Measurements from ENCODE around the gene GNG12. TPM values are rescaled to one million over a fixed set of nuclear protein-coding genes. Genes with fewer than 3 reads are reported as not detected.

Gene GNG12
- total and polyA plus RNA-seq, 8 donors = 51.2 to 71.9 (median 57.1) TPM

DNA sequence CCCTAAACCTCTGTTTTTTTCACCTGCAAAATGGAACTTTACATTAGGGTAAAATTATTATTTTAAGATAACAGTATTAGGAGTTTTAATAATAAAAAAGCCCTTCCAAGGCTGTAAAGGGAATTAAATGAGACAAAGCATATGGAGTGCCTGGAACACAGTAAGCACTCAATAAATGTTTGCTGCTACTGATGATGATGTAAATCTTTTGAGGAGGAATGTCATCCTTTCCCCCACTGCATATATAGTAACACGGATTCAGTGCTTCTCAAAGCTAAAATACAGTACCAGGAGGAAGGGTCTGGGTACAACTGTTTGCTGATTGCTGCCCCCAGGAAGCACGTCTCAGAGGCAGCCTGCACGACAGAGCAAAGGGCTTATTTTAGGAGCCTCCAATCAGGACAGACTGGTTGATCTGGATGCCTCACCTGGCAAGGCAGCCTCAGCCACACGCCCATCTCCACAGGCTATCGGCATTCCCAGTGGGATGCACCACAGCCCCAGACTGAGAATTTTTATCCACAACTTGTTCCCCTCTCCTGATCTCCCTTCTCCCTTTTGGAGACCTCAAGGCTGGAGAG is 83.9 kb downstream of the GNG12 start:
- Histone ChIP-seq H3K36me3 (no peaks in the 10 kb centered on the region), H3K9me3 (no peaks in the 10 kb centered on the region), H3K4me1 (peaks cover 23 to 35% of the 10 kb centered on the region in 2 donors), H3K4me3 (no peak overlapping the region), H3K27me3 (no peaks in the 10 kb centered on the region), H3K27ac (peak overlapping the region; percentile 70 to 72)
- intact Hi-C loops (cut with DNase I) = no loop called here
- DNase-seq (no peak), ATAC-seq (peak; percentile 53)
- no peak for TF ChIP-seq CTCF (IDR thresholded peaks at IDR 0.05)

DNA sequence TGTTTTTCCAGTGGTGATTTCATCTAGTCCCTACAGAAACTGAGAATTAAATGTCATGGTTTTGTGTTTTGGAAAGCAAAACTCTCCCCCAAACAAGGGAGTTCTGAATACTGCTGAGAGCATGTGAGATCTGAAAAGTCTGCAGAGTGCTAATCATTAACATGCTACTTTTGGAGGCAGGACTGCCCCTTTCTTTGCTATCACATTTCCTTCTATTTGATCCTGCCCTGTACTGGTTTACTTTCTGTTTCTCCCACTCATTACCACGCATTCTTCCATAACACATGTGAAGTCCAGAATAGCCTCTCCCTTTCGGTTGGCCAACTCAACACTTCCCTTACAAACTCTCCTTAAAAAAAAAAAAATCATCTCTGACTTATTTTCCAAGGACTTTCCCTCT is 84.6 kb downstream of the GNG12 start:
- Histone ChIP-seq H3K9me3 (no peaks in the 10 kb centered on the region), H3K27ac (peak overlapping the region; percentile 70 to 72), H3K36me3 (no peaks in the 10 kb centered on the region), H3K4me3 (no peak overlapping the region), H3K4me1 (peaks cover 23 to 28% of the 10 kb centered on the region in 2 donors), H3K27me3 (no peaks in the 10 kb centered on the region)
- ATAC-seq (peak; percentile 82), DNase-seq (peak in 1 of 4 donors; percentile 43)
- TF ChIP-seq CTCF (IDR thresholded peaks at IDR 0.05) = no peak
- intact Hi-C loops (cut with DNase I) = no loop called here

- ATAC-seq (no peak), DNase-seq (no peak)
- Histone ChIP-seq H3K27me3 (no peaks in the 10 kb centered on the region), H3K4me3 (no peak overlapping the region), H3K4me1 (peaks cover 23 to 28% of the 10 kb centered on the region in 2 donors), H3K9me3 (no peaks in the 10 kb centered on the region), H3K27ac (peak overlapping the region; percentile 70 to 72), H3K36me3 (no peaks in the 10 kb centered on the region)
- intact Hi-C loops (cut with DNase I) = no loop called here
- TF ChIP-seq CTCF (IDR thresholded peaks at IDR 0.05) = no peak
Observed at GRCh38 chr1:67747671-67748546, 85.4 kb downstream of the GNG12 start.

DNA sequence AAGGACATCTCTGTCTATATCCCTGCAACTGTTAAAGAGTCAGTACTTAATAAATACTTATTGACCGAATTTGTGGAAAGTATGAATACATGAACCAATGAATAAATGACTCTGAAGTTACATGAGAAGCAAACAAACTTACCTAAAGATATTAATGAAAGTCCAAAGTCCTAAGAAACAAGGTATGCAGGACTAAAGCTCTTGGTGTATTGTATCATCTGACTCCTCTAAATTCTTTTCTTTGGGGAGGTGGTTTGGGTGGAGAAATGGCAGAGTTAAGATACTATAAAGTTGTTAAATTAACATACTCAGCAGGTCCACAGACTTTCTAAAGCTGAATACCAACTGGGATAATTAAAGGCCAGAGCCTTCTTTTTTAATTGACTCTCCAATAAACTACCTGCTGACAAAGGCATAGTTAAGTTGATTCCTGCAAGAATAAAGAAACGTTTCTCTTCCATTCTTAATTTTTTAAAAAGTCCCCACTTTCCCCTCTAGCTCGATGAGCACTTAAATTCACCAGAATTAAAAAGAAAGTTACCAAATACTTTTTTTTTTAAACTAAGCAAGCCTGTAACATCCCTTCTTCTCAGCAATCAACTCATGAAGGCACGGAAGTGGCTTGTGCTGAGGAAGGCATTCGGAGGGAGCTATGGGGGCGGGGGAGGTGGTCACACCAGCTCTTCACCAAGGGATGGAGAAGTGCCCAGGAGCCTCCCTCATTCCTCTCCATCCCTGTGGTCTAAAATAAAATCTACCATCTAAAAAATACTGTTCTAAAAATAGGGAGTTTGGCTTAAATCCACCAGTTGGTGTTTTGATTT is 87.2 kb downstream of the GNG12 start:
- ATAC-seq = no peak

More for the DNA sequence above, 87.2 kb downstream of the GNG12 start:
- no peaks in the 10 kb centered on the region for H3K9me3 ChIP-seq
- no peak overlapping the region for H3K27ac ChIP-seq
- no peak overlapping the region for H3K4me3 ChIP-seq
- no peaks in the 10 kb centered on the region for H3K36me3 ChIP-seq
- intact Hi-C loops (cut with DNase I) = no loop called here
- H3K27me3 ChIP-seq = no peaks in the 10 kb centered on the region
- no peak for DNase-seq
- no peak for TF ChIP-seq CTCF (IDR thresholded peaks at IDR 0.05)
- peaks cover 23 to 28% of the 10 kb centered on the region in 2 donors for H3K4me1 ChIP-seq

Data from left lung (tissue), 10 donors.